ENCODE results near the gene AOC1.

Gene AOC1

GRCh38 chr7:150835702-150836280 lies 16.5 kb upstream of the AOC1 start:
- no peak for DNase-seq (ENCODE audit: low spot score)

GRCh38 chr7:150838965-150839650 lies 13.2 kb upstream of the AOC1 start:
- DNase-seq (ENCODE audit: low spot score): no peak

GRCh38 chr7:150842018-150842417 lies 10.3 kb upstream of the AOC1 start:
- DNase-seq (ENCODE audit: low spot score): no peak

GRCh38 chr7:150842716-150843115 lies 9.6 kb upstream of the AOC1 start:
- DNase-seq (ENCODE audit: low spot score): no peak

- DNase-seq (ENCODE audit: low spot score): no peak
These were observed 6.9 kb upstream of the AOC1 start for GRCh38 chr7:150845421-150845861.

- DNase-seq (ENCODE audit: low spot score): no peak
These were observed 5.8 kb upstream of the AOC1 start for GRCh38 chr7:150846291-150847115.

GRCh38 chr7:150847536-150847935 lies 4.8 kb upstream of the AOC1 start:
- DNase-seq (ENCODE audit: low spot score): no peak

- DNase-seq (ENCODE audit: low spot score): no peak
These were observed 4.2 kb upstream of the AOC1 start for GRCh38 chr7:150848111-150848510.

GRCh38 chr7:150848561-150849115 lies 3.7 kb upstream of the AOC1 start:
- DNase-seq (ENCODE audit: low spot score): no peak

- no peak for DNase-seq (ENCODE audit: low spot score)
These were observed 3.0 kb upstream of the AOC1 start for GRCh38 chr7:150849204-150849775.

- no peak for DNase-seq (ENCODE audit: low spot score)
These were observed 2.0 kb upstream of the AOC1 start for GRCh38 chr7:150850273-150850672.

GRCh38 chr7:150851492-150852370 lies 586 bp upstream of the AOC1 start:
- no peak for DNase-seq (ENCODE audit: low spot score)

- DNase-seq (ENCODE audit: low spot score): no peak
These were observed 2.0 kb downstream of the AOC1 start for GRCh38 chr7:150854066-150855000.

GRCh38 chr7:150855046-150855445 lies 2.7 kb downstream of the AOC1 start:
- no peak for DNase-seq (ENCODE audit: low spot score)

- DNase-seq (ENCODE audit: low spot score): no peak
These were observed 3.4 kb downstream of the AOC1 start for GRCh38 chr7:150855476-150856302.

GRCh38 chr7:150856303-150857275 lies 4.3 kb downstream of the AOC1 start:
- no peak for DNase-seq (ENCODE audit: low spot score)

- DNase-seq (ENCODE audit: low spot score): no peak
These were observed 5.1 kb downstream of the AOC1 start for GRCh38 chr7:150857276-150858055.
